PC-3 (cell line): ENCODE measurements around the gene KCTD5. TPM values are rescaled to one million over a fixed set of nuclear protein-coding genes. Genes with fewer than 3 reads are reported as not detected.

Experiments used
- ATAC-seq: fragments of 200-7000 bp; cut with Tn5 transposase; 2 replicates; pipeline ENCODE4 v1.9.1; 2020; ENCODE audit warnings: mild to moderate bottlenecking, moderate library complexity
- BruUV-seq: library from RNA; stranded (reverse); fragments of 400-500 nt; replicated peaks from 2 replicates; lab custom pipeline; 2021; lab: Mats Ljungman, UMichigan
- CTCF ChIA-PET: fragments of 300-600 bp; sonication (Branson Sonifier 250); formaldehyde crosslinking; loops from one replicate; lab custom pipeline; 2022; ENCODE audit warnings: antibody characterized with exemption; lab: Charles Lee
- POLR2A ChIA-PET: fragments of 300-600 bp; sonication (Branson Sonifier 250); formaldehyde crosslinking; loops from one replicate; lab custom pipeline; 2022; ENCODE audit warnings: antibody characterized with exemption; ENCODE audit not compliant: unreplicated experiment; lab: Charles Lee
- DNase-seq: peaks from one replicate; pipeline ENCODE4 v3.0.0-alpha.2; 2015
- H2AFZ ChIP-seq: fragments of 300-600 bp; sonication (generic); 2 replicates; pipeline ENCODE4 v1.6.0; 2016; ENCODE audit warnings: antibody characterized with exemption, low read length
- H3F3A ChIP-seq: fragments of 300-600 bp; sonication (generic); one replicate; pipeline ENCODE4 v1.6.0; 2017; ENCODE audit warnings: antibody characterized with exemption, low read length, control low read depth, mild to moderate bottlenecking; ENCODE audit not compliant: unreplicated experiment
- H3K27ac ChIP-seq: fragments of 300-600 bp; sonication (generic); 2 replicates; pipeline ENCODE4 v1.5.1; 2016; ENCODE audit warnings: mild to moderate bottlenecking, low read length
- H3K27me3 ChIP-seq: fragments of 300-600 bp; sonication (generic); 2 replicates; pipeline ENCODE4 v1.6.1; 2016; ENCODE audit warnings: low read length, mixed read lengths
- H3K36me3 ChIP-seq: fragments of 300-600 bp; sonication (generic); 2 replicates; pipeline ENCODE4 v1.6.1; 2016; ENCODE audit warnings: low read depth, mixed run types, low read length, mixed read lengths
- H3K4me1 ChIP-seq: fragments of 300-600 bp; sonication (generic); 2 replicates; pipeline ENCODE4 v1.5.1; 2016; ENCODE audit warnings: low read length; ENCODE audit not compliant: insufficient read depth
- H3K4me2 ChIP-seq: fragments of 300-600 bp; sonication (generic); 2 replicates; pipeline ENCODE4 v1.6.0; 2016; ENCODE audit warnings: low read length
- H3K4me3 ChIP-seq: fragments of 300-600 bp; sonication (generic); 2 replicates; pipeline ENCODE4 v1.5.1; 2016; ENCODE audit warnings: mild to moderate bottlenecking, low read length, mixed read lengths
- H3K79me2 ChIP-seq: fragments of 300-600 bp; sonication (generic); 2 replicates; pipeline ENCODE4 v1.6.1; 2017; ENCODE audit warnings: low read length, mixed read lengths
- H3K9ac ChIP-seq: fragments of 300-600 bp; sonication (generic); 2 replicates; pipeline ENCODE4 v1.6.0; 2016; ENCODE audit warnings: mild to moderate bottlenecking, low read length
- H3K9me2 ChIP-seq: fragments of 300-600 bp; sonication (generic); replicated peaks from 2 replicates; pipeline ENCODE4 v1.6.1; 2016; ENCODE audit warnings: mixed run types, low read length, mixed read lengths
- H3K9me3 ChIP-seq: fragments of 300-600 bp; sonication (generic); 2 replicates; pipeline ENCODE4 v1.6.1; 2016; ENCODE audit warnings: low read length, mixed read lengths
- H4K20me1 ChIP-seq: fragments of 300-600 bp; sonication (generic); 2 replicates; pipeline ENCODE4 v1.6.1; 2016; ENCODE audit warnings: low read length, mixed read lengths
- CTCF ChIP-seq: fragments of 300-600 bp; sonication (generic); conservative IDR thresholded peaks from 2 replicates; pipeline ENCODE4 v1.5.1; 2017; ENCODE audit warnings: antibody characterized with exemption, low read depth, mild to moderate bottlenecking, low read length
- EZH2 ChIP-seq: fragments of 300-600 bp; sonication (generic); IDR thresholded peaks from one replicate; pipeline ENCODE4 v1.6.1; 2017; ENCODE audit warnings: antibody characterized with exemption, mild to moderate bottlenecking, low read length; ENCODE audit not compliant: unreplicated experiment
- EZH2phosphoT487 ChIP-seq: fragments of 300-600 bp; sonication (generic); IDR thresholded peaks from 2 replicates; pipeline ENCODE4 v1.6.1; 2018; ENCODE audit warnings: mild to moderate bottlenecking, antibody characterized with exemption, low read length, borderline replicate concordance
- intact Hi-C: fragments of 100-400 bp; cut with micrococcal nuclease; formaldehyde crosslinking; loops from 2 replicates; pipeline ENCODE4 v1.9.0; 2023
- total RNA-seq: library from RNA; depleted of rRNA; stranded (reverse); fragments of >200 nt; gene quantifications from 2 replicates; pipeline ENCODE4 v1.2.3, GENCODE V29; 2014

The KCTD5 gene
- total RNA-seq, 1 experiment from 2014 or later, result 52.2 TPM

- Histone ChIP-seq H3K4me1 (peaks cover 23% of the 10 kb centered on the region), H3K27me3 (no peaks in the 10 kb centered on the region), H3K9me2 (no peaks in the 10 kb centered on the region), H3K9ac (peak overlapping the region; percentile 95), H3K27ac (peak overlapping the region; percentile 93), H3K4me3 (peak overlapping the region; percentile 89), H3K9me3 (no peaks in the 10 kb centered on the region), H3K36me3 (peaks cover 16% of the 10 kb centered on the region), H2AFZ (no peak overlapping the region; the same call in 1 of the 2 replicates), H3K4me2 (peak overlapping the region; percentile 98), H4K20me1 (peaks cover 48% of the 10 kb centered on the region), H3F3A (no peaks in the 10 kb centered on the region), H3K79me2 (peaks cover 66% of the 10 kb centered on the region)
- intact Hi-C loops, result no loop called here
- ATAC-seq (peak; percentile 55), DNase-seq (peak; percentile 67)
- POLR2A ChIA-PET, result interaction anchor here (0.6 kb wide), 1 partner anchor 21 kb away, joined by 6 read pairs; no protein-coding TSS in a partner anchor
- TF ChIP-seq CTCF (no peak), EZH2 (no peak), EZH2phosphoT487 (no peak)
- no TSS peak for BruUV-seq
- CTCF ChIA-PET, result no interaction called here
These were observed 70.8 kb downstream of the KCTD5 start for GRCh38 chr16:2752850-2753732.

DNA sequence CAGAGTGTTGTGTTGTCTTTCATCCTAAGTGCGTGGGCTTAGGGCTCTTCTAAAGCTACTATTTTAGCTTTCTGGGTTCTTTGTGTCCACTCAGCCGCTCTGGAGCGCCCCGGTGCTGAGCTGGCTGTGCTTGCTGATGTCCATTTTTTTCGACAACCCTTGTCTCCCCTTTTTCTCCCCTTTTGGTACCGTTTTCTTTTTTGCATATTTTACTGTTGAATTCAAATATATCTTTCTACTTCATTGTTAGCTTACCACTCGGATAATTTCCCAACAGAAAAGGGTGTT, 71.4 kb downstream of the KCTD5 start:
- Histone ChIP-seq H3F3A (no peaks in the 10 kb centered on the region), H3K9me2 (no peaks in the 10 kb centered on the region), H3K4me1 (peaks cover 23% of the 10 kb centered on the region), H4K20me1 (peaks cover 52% of the 10 kb centered on the region), H3K4me2 (peak overlapping the region; percentile 98), H3K4me3 (peak overlapping the region; percentile 89), H3K36me3 (peaks cover 21% of the 10 kb centered on the region), H3K9me3 (no peaks in the 10 kb centered on the region), H3K27ac (peak overlapping the region; percentile 93; the same call in 1 of the 2 replicates), H3K9ac (peak overlapping the region; percentile 95), H3K27me3 (no peaks in the 10 kb centered on the region), H2AFZ (no peak overlapping the region), H3K79me2 (peaks cover 71% of the 10 kb centered on the region)
- BruUV-seq, result TSS peak; percentile 44
- ATAC-seq (no peak), DNase-seq (no peak)
- TF ChIP-seq EZH2phosphoT487, result no peak
- TF ChIP-seq EZH2, result no peak
- no peak for TF ChIP-seq CTCF
- intact Hi-C loops, result no loop called here
- ChIA-PET POLR2A (no interaction called here), CTCF (no interaction called here)

- Histone ChIP-seq H3K27me3 (no peaks in the 10 kb centered on the region), H3F3A (no peaks in the 10 kb centered on the region), H3K4me1 (peaks cover 23% of the 10 kb centered on the region), H3K4me3 (peak overlapping the region; percentile 89), H3K36me3 (peaks cover 36% of the 10 kb centered on the region), H3K9me3 (no peaks in the 10 kb centered on the region), H3K9ac (peak overlapping the region; percentile 95; the same call in 1 of the 2 replicates), H3K4me2 (peak overlapping the region; percentile 98), H3K27ac (no peak overlapping the region), H2AFZ (no peak overlapping the region), H3K9me2 (no peaks in the 10 kb centered on the region), H4K20me1 (peaks cover 60% of the 10 kb centered on the region), H3K79me2 (peaks cover 86% of the 10 kb centered on the region)
- ATAC-seq, result no peak
- ChIA-PET POLR2A (no interaction called here), CTCF (no interaction called here)
- DNase-seq, result no peak
- TF ChIP-seq EZH2 (no peak), CTCF (no peak), EZH2phosphoT487 (no peak)
- intact Hi-C loops, result no loop called here
- BruUV-seq, result no TSS peak
These were observed 72.8 kb downstream of the KCTD5 start for GRCh38 chr16:2755158-2755557.
